HG03469 (cell line): ENCODE measurements around the gene POLR3G.

Source experiments
- ATAC-seq: cut with Tn5 transposase; IDR thresholded peaks from one replicate; pipeline ENCODE4 v1.9.1; 2021; ENCODE audit warnings: mild to moderate bottlenecking, moderate library complexity, moderate number of reproducible peaks; ENCODE audit not compliant: unreplicated experiment

The POLR3G gene

GRCh38 chr5:90549729-90550275 lies 75.1 kb downstream of the POLR3G start:
- ATAC-seq, result no peak

GRCh38 chr5:90550963-90551362 lies 76.3 kb downstream of the POLR3G start:
- ATAC-seq, result no peak

- ATAC-seq, result no peak
These were observed 76.7 kb downstream of the POLR3G start for GRCh38 chr5:90551376-90551775.

GRCh38 chr5:90553711-90554110 lies 79.0 kb downstream of the POLR3G start:
- ATAC-seq, result no peak

- ATAC-seq, result no peak
These were observed 79.8 kb downstream of the POLR3G start for GRCh38 chr5:90554358-90555006.

- no peak for ATAC-seq
These were observed 81.0 kb downstream of the POLR3G start for GRCh38 chr5:90555666-90556065.

- no peak for ATAC-seq
These were observed 82.7 kb downstream of the POLR3G start for GRCh38 chr5:90557391-90557790.

GRCh38 chr5:90557871-90558270 lies 83.2 kb downstream of the POLR3G start:
- ATAC-seq, result no peak

- ATAC-seq, result no peak
These were observed 83.9 kb downstream of the POLR3G start, which contains the start of gene ADGRV1 for GRCh38 chr5:90558344-90559192. ADGRV1 (plus strand) TSS chr5:90558797; CDS start chr5:90558896, 99 bp downstream.

- ATAC-seq, result no peak
These were observed 86.1 kb downstream of the POLR3G start for GRCh38 chr5:90560771-90561170.

GRCh38 chr5:90561766-90562165 lies 87.1 kb downstream of the POLR3G start:
- ATAC-seq, result no peak

GRCh38 chr5:90562341-90562740 lies 87.7 kb downstream of the POLR3G start:
- ATAC-seq, result no peak

- ATAC-seq, result no peak
These were observed 88.4 kb downstream of the POLR3G start for GRCh38 chr5:90563108-90563507.
